HG03457 (cell line): ENCODE measurements around the gene IL24.

Experiments
- ATAC-seq: cut with Tn5 transposase; IDR thresholded peaks from one replicate; pipeline ENCODE4 v1.9.1; 2021; ENCODE audit warnings: moderate number of reproducible peaks; ENCODE audit not compliant: unreplicated experiment

Gene IL24

DNA sequence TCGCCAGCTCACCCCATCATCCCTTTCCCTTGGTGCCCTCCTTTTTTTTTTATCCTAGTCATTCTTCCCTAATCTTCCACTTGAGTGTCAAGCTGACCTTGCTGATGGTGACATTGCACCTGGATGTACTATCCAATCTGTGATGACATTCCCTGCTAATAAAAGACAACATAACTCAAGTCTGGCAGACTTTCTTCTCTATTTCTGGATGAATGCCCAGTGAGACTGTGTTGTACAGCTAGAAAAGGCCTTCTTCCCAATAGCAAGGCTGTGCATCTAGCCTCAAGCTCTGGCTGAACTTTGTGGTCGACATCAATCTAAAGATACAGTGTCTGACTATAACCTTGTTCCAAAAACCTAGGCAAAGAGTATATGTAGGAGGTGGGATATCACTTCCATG lies 6.4 kb downstream of the IL24 start:
- ATAC-seq, result no peak

DNA sequence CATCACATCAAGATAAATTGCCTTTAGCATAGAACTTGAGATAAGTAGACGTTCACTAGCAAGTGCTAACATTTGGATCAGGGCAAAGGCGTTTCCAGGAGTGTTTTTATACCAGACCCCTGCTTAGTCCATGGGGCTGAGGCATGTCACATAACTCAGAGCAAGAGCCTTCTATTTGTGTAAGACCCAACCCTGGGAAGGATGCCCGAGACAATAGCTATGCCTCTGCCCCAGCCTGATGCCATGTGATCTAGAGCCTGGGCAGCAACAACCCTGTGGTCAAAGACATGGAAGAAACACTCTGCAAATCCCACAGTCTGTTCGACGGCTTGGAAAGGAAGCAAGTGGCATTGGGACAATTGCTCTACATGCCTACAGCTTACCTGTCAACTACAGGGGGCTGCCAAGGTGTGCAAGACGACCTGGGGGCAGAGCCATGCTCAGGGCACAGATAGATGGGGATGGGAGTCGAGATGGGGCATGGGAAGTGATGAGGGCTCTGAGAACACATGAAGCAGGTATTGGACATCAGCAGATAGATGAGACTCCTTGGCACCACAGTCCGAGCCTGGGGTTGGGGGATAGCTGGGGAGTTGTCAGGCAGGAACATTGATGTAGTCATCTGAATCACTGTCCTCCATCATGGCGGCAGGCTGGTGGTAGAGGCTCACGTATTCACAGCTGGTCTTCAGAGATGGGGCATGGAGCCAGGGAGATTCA lies 7.3 kb downstream of the IL24 start:
- no peak for ATAC-seq

DNA sequence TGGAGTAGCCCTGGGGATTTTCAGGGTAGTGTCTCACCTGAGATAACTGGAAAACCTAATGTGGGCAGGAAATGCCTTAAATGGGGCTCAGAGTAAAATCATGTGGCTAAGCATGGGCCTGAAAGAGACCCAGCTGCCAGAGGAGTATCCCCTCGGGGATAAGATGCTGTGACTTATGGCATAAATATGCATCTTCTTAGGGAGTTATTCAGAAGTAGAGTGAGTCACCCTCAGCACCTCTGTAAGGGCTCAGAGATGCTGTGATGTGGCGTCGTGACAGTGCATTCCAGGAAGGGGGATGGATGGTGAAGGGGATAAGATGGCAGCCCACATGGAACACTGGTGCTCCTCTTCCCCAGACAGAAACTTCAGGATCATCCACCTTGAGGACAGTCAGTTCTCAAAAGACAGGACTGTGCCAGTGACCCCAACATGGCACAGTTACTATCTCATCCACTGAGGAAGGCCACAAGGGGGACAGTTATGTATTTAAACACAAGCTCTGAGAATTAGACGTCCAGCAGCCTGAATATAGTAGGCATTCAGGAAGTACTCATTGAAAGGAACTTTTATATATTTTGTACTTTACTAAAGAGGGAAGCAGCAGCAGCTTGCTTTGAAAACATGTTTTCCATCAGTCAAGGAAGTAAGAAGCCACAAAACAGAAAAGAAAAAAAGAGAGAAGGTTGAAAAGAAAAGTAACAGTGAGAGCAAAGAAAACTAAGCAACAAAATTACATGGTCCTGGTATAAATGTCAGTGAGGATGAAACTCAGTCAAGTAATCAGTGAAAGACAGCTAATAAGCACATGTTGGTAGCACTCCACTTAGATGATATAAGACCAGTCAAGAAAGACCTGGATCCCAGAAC lies 8.3 kb downstream of the IL24 start:
- ATAC-seq, result no peak

- ATAC-seq, result no peak
Measured at GRCh38 chr1:206907304-206907991, 10.2 kb downstream of the IL24 start.

GRCh38 chr1:206908038-206908437 lies 10.8 kb downstream of the IL24 start:
- no peak for ATAC-seq

DNA sequence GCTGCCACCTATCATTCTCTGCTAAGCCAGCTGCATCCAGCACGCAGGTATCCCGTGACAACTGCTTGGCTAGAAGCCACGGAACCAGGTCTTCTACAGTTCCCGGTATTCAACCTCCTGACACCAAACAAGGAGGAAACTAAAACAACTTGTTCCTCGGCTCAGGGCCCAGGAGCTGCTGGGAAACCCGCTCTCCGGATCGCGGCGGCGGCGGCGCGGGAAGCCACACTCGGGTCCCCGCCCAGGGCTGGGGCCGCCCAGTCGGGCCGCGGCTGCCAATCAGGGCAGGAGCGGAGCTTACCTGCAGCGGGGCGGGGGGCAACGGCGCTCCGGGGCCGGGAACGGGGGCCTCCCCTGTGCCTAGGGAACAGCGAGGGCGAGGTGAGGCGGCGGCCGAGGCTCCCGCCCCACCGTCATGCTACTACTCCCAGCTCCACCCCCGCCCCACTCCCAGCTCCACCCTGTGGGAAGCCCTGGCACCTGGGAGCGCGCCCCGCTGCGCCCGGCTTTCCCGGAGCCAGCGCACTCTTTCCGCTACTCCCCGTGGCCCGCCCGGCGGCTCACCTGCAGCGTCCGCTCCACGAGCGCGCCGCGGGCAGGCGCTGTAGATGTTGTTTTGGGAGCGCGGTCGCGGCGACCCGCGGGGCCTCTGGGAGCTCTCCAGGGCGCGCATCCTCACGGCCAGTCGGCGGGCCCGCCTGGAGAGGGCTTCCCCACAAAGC lies 12.1 kb downstream of the IL24 start:
- no peak for ATAC-seq

GRCh38 chr1:206909883-206910318 lies 12.7 kb downstream of the IL24 start:
- no peak for ATAC-seq

DNA sequence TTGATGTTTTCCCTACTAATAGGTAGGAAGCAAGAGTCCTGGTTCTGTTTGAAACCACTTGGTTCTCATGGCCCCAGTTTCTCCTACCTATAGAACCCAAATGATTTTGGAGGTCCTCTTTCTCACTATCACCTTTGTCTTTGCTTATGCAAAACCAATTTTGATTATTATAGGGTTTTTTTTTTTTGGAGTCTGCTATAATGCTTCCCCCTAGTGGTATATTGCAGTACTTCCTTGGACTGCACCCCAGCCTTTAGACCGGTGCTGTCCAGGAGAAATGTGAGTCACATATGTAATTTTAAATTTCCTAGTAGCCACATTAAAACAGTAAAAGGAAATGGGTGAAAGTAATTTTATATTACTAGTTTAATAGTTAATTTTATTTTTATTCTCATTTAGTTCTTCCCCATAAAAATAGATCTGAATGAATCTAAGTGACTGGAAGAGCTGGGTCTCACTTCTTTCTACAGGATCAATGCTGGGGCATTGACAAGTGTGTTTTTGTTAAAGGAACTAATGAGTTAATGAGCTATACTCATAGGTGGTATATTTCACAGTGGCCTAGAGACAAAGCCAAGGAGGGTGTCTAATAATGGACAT lies 13.9 kb downstream of the IL24 start:
- ATAC-seq, result no peak

GRCh38 chr1:206912445-206913095 lies 15.3 kb downstream of the IL24 start:
- peak; percentile 60 for ATAC-seq

- no peak for ATAC-seq
Measured at GRCh38 chr1:206913766-206914537, 16.7 kb downstream of the IL24 start.

DNA sequence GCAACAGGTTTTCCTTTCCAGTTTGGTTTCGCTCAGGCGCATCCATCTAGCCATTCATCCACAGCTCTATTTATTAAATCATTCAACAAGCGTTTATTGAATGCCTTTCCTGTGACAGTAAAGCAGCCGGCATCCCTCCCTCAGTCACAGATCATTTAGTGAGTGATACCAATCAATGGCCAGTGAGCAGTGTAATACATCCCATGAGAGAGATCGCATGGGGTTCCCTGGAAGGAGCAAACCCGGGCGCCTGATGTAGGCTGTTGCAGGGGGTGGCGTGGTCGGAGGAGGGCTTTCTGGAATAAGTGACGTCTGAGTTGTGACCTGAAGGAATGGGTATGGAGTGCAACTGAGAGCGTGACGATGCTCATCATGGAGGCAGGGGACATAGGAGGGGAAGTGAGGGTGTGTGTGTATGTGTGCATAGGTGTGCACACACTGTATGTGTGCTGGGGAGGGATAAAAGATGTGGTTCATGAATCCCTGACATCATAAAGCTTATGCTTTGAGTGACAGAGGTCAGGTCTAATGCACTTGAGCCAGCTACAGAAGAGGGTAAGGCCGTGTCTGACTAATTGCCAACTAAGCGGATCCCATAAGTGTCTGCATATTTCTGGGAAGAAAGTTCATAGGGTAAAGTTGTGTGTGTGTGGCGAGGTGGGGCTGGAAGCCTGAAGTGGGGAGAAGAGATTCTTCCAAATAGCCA lies 17.9 kb downstream of the IL24 start:
- no peak for ATAC-seq

DNA sequence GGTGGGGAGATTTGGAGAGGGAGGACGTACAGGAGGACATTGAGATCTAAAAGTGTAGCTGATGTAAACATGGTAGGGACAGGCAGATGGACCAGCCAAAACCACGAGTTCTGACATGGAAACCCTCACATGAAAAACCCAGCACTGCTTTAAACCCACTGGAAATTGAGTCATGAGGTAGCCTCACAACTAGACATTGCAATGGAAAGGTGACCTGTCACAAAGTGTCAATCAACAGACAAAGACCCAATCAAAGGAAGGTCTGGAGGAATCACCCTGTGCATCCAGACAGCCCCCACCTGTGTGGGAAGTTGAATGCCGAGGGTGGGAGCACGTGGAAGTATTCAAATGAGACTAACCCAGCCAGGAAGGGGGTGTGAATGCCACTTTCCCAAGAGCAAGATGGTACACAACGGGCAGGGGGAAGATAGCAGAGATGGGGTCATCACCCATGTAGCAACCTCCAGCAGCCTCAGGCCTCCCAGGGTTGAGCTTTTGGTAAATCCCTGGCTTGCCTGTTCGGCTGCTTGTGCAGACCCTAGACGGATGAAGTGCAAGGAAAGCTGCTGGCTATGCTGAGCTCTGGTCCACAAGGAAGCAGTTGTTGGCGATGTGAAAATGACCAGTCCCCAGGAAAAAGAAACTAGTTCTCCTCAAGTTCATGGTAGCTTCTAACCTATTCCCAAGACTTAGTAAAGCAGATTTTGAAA lies 18.9 kb downstream of the IL24 start:
- ATAC-seq, result no peak

DNA sequence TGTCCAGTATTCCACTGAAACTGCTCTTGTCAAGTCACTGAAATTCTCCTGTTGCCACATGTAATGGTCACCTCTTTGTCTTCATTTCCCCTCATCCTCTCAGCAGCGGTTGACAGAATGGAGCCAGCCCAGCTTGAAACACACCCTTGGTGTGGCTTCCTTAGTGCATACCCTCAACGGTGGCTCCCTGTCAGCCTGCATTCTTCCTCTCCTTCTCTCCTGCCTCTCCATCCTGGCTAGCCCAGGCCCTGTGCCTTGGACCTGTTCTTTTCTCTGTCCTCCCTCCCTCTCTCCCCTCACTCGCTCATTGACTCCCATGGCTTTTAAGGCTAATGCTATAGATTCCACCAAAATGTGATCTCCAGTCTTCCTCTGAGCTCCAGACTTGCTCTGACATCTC lies 20.8 kb downstream of the IL24 start:
- ATAC-seq, result no peak

- ATAC-seq, result no peak
Measured at GRCh38 chr1:206921772-206922265, 24.6 kb downstream of the IL24 start, which contains the start of gene FCMR. Gene FCMR, minus strand, starts transcription at chr1:206921941. Its CDS starts 87 bp downstream, at chr1:206921854.

DNA sequence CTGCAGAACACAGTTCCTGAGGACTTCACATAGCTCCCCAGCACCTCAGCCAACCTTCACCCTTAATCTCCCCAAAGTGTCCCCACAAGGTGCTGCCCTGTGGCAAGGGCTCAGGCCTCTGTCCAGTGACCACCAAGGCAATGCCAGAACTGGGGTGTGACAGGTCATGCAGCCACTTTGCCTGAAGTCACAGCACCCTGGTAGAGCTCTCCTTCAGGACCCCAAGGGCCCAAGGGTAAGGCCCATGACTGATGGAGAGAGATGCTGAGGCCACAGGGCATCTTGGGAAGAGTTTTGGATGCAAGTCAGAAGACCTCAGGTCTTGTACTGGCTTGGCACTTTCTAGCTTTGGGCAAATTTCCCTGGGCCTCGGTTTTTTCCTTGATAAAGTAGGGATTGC lies 25.3 kb downstream of the IL24 start:
- ATAC-seq, result no peak

- no peak for ATAC-seq
Measured at GRCh38 chr1:206923009-206923960, 26.0 kb downstream of the IL24 start.
